Activated naive CD4-positive, alpha-beta T cell treated with anti-CD3 and anti-CD28 coated beads, Interleukin-2, amount 50 U/mL, for 72 hours (primary cell): ENCODE measurements around the gene GNG10. TPM values are rescaled to one million over a fixed set of nuclear protein-coding genes. Genes with fewer than 3 reads are reported as not detected.
A peak's percentile ranks its signal among the peaks of the same experiment; 100 is the strongest.
"Not testable (repeated sequence)": the region's sequence is repeated elsewhere in the genome, so short reads cannot be mapped to it uniquely, and the experiment has no call there.

ENCODE experiments used
- ATAC-seq, 2 donors: fragments of 150-1000 bp; cut with Tn5 transposase; 2 replicates each; pipeline ENCODE4 v1.10.0; 2021; ENCODE audit warnings: mild to moderate bottlenecking in 2 of 2, moderate library complexity in 2 of 2
- DNase-seq, 2 donors: peaks; one replicate each; pipeline ENCODE4 v3.0.0; 2021 to 2022; ENCODE audit warnings: low spot score in 2 of 2
- H3K27ac Mint-ChIP-seq, 2 donors: one replicate each; pipeline ENCODE4 v1.8.0; 2022; ENCODE audit warnings: mild to moderate bottlenecking in 2 of 2, mixed read lengths in 2 of 2
- H3K36me3 Mint-ChIP-seq, 2 donors: one replicate each; pipeline ENCODE4 v1.8.0; 2022; ENCODE audit warnings: mixed read lengths in 2 of 2
- H3K9me3 Mint-ChIP-seq, 2 donors: one replicate each; pipeline ENCODE4 v1.8.0; 2022; ENCODE audit warnings: mixed read lengths in 2 of 2
- total RNA-seq, 2 donors: library from RNA; stranded (reverse); gene quantifications; one replicate each; pipeline ENCODE4 v1.2.3, GENCODE V29; 2022

Gene GNG10
- 10 to 100 TPM in 1 of 2 donors, 1 to 10 TPM in 1; 7.0 to 27.3 TPM for total RNA-seq

DNA sequence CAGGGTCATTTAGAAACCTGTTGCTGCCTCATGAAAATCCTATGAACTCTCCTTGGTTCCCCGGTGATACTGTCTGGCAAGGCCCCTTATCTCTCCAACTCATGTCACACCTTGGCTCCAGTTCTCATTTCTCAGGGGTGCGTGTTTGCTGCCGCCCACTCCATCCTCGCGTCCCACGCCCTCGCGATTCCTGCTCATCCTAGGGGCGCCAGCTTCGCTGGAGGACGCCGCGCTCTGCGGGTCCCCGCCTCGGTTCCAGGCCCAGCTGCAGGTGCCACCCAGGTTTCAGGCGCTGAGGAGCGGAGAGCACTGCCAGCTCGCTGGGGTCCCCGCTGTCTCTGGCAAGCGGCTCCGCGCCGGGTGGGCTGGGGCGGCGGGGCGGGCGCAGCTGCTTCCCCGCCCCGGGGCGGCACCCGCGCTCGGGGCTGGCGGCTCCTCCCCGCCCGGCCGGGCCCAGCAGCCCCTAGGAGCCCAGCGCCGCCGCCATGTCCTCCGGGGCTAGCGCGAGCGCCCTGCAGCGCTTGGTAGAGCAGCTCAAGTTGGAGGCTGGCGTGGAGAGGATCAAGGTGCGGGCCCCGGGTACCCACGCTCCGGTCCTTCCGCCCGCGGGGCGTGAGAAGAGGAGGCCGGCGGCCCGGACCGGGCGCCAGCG, at the start of gene GNG10:
GNG10 (plus strand) TSS at position 456 of the 652 bp plus-strand sequence; CDS start at position 486, 30 bp downstream.
- DNase-seq (peak; percentile 74 to 76), ATAC-seq (peak; percentile 84 to 93)
- peaks cover 14 to 20% of the 10 kb centered on the region in 2 donors for H3K36me3 Mint-ChIP-seq
- no peaks in the 10 kb centered on the region for H3K9me3 Mint-ChIP-seq
- H3K27ac Mint-ChIP-seq = peak within 1 kb of the TSS; percentile 86 to 92

- H3K9me3 Mint-ChIP-seq = no peaks in the 10 kb centered on the region
- H3K36me3 Mint-ChIP-seq = no peaks in the 10 kb centered on the region
- DNase-seq (no peak), ATAC-seq (no peak)
- H3K27ac Mint-ChIP-seq = no peak overlapping the region
These were observed 47.9 kb upstream of the GNG10 start for GRCh38 chr9:111613436-111614040.

- Mint-ChIP-seq H3K9me3 (no peaks in the 10 kb centered on the region), H3K36me3 (no peaks in the 10 kb centered on the region), H3K27ac (no peak overlapping the region)
- no peak for DNase-seq
- no peak for ATAC-seq
These were observed 45.5 kb upstream of the GNG10 start for GRCh38 chr9:111615928-111616327.

GRCh38 chr9:111617349-111617748, 44.1 kb upstream of the GNG10 start:
- not testable (repeated sequence) for H3K27ac Mint-ChIP-seq, H3K9me3 Mint-ChIP-seq, ATAC-seq, H3K36me3 Mint-ChIP-seq, DNase-seq

DNA sequence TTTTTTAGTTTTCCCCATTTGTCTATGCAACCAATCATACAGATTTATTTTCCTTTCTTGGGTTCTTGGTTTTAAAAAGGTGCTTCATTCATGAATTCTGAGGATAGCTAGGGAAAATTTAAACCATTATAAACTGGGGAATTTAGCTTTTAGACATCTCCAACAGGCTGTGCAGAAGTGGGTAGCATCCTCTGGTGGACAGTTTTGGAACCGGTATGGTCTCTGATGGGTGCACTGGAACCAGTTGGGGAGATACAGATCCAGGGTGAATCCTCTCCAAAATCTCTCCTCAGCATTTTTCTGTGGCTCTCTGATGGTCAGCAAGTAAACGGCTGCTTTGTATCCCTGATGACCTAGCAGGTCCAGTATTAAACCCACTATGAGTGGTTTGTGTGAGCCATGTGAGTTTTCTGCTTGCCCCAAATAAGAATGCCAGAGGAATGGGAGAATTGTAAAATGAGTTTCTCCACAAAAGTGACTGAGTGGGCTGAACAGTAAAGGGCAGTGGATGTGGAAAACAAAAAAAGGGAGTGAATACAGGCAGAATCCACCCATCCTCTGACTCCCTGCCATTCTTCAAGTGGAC, 39.4 kb upstream of the GNG10 start:
- no peaks in the 10 kb centered on the region for H3K36me3 Mint-ChIP-seq
- H3K9me3 Mint-ChIP-seq = no peaks in the 10 kb centered on the region
- ATAC-seq (peak; percentile 43 to 73), DNase-seq (no peak)
- no peak overlapping the region for H3K27ac Mint-ChIP-seq

DNA sequence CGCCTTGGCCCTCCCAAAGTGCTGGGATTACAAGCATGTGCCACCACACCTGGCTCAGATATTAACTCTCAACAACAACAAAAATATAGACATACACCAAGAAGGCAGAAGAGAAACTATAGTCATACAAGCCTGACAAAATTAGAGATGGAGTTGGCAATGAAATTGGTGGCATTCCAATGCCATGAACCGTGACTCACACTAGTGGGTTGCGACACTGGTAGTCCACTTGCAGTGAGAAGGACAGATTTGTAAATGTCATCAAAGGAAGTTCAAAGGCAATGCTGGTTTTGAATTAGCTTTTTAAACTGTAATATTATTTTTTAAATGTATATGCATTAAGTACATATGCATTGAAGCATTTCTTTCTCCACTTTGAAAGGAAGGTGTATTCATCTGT, 38.8 kb upstream of the GNG10 start:
- no peaks in the 10 kb centered on the region for H3K9me3 Mint-ChIP-seq
- H3K36me3 Mint-ChIP-seq = no peaks in the 10 kb centered on the region
- ATAC-seq (no peak), DNase-seq (no peak)
- H3K27ac Mint-ChIP-seq = no peak overlapping the region

DNA sequence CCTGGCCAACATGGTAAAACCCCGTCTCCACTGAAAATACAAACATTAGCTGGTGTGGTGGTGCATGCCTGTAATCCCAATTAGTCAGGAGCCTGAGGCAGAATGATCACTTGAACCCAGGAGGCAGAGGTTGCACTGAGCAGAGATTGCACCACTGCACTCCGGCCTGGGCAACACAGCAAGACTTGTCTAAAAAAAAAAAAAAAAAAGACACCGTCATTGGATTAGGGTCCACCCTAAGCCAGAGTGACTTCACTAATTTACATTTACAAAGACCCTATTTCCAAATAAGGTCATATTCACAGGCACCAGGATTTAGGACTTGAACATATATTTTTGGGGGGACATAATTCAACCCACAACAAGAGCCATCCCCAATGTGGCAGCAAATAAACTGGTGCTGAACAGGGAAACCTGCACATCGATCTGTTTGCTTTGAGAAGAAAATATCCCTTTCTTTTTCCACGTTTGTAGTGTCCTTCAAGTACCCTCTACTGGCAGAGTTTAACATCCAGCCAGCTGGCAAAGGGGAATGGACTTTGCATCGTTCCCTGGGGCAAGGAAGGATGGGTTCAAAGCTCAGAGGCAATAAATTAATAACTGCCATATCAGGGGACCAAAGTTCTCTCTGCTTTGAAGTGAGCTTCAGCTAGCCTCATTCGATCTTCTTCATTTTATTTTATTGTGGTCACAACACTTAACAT, 34.0 kb upstream of the GNG10 start:
- H3K27ac Mint-ChIP-seq = no peak overlapping the region
- H3K36me3 Mint-ChIP-seq = peaks cover 5 to 7% of the 10 kb centered on the region in 2 donors
- ATAC-seq = no peak
- H3K9me3 Mint-ChIP-seq = no peaks in the 10 kb centered on the region
- no peak for DNase-seq

DNA sequence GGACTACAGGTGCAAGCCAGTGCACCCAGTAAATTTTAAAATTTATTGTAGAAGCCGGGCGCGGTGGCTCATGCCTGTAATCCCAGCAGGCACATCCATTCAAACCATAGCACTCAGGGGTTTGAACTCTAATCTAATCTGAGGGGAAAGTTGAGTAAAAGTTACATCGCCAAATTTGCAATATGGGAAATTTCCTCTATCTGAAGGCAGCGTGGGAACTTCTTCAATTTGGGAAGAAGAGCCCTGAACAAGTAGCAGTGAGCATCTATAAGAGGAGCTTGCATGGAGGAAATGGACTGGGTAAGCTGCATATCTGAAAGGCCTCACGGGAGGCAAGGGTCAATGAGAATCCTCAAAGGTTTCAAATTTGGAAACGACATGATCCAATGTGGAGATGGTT, 33.0 kb upstream of the GNG10 start:
- Mint-ChIP-seq H3K27ac (no peak overlapping the region), H3K9me3 (no peaks in the 10 kb centered on the region), H3K36me3 (peaks cover 5 to 17% of the 10 kb centered on the region in 2 donors)
- DNase-seq (no peak), ATAC-seq (no peak)

DNA sequence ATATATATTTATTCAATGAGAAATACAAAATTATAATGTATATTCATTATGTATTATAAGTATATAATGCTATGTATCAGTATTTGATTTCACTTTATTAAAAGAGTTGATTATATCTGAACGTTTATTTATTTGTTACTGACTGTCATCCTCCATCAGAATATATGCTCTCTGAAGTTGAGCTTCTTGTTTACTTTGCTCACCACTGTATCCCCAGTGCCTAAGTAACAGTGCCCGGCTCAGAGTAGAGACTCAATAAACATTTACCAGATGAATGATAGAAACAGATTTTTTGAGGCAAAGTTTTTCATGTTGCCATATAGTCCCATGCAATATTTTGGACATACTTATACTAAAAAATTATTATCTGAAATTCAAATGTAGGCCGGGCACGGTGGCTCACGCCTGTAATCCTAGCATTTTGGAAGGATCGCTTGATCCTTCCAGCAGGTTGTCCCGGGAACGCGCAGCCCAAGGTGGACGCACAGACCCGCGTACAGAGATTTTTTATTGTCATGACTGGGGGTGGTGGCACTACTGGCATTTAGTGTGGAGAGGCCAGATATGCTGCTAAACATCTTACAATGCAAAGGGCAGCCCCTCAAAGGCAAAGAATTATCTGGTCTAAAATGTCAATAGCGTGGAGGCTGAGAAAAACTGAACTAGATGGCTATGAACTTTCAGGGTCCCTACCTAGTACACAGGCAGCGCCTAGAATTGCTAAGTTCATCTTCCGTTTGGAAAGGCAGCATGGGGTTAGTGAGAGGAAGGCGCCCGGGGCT, 31.0 kb upstream of the GNG10 start:
- ATAC-seq (peak; percentile 19 to 52), DNase-seq (no peak)
- Mint-ChIP-seq H3K27ac (peak overlapping the region; percentile 18 to 88), H3K9me3 (no peaks in the 10 kb centered on the region), H3K36me3 (peaks cover 5 to 26% of the 10 kb centered on the region in 2 donors)

GRCh38 chr9:111630964-111631213, 30.5 kb upstream of the GNG10 start:
- Mint-ChIP-seq H3K9me3 (no peaks in the 10 kb centered on the region), H3K27ac (peak overlapping the region; percentile 18 to 88), H3K36me3 (peaks cover 5 to 26% of the 10 kb centered on the region in 2 donors)
- no peak for ATAC-seq
- no peak for DNase-seq

DNA sequence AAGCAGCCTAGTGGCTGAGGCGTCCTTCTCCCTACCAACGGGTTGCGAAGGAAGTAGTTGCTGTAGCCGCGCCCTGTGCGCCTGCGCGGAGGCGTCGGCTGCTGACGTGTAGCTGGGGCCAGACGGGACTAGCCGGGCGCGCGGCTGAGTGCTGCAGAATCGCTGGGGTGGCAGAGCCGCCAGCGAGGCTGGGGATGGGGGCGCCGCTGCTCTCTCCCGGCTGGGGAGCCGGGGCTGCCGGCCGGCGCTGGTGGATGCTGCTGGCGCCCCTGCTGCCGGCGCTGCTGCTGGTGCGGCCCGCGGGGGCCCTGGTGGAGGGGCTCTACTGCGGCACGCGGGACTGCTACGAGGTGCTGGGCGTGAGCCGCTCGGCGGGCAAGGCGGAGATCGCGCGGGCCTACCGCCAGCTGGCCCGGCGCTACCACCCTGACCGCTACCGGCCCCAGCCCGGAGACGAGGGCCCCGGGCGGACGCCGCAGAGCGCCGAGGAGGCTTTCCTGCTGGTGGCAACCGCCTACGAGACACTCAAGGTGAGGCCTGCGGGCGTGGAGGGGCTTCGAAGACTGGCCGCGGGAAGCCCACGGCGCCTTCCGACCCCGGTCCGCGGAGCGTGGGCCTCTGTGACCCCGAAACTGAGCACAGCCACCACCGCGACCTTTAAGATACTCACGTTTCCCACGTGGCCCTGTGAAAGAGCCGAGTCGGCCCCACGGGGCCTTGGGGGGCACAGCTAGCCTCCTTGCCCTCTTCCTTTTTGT, 30.0 kb upstream of the GNG10 start, which contains the start of gene DNAJC25:
DNAJC25 (plus strand) TSS at position 121 of the 758 bp plus-strand sequence; CDS start at position 195, 74 bp downstream.
- DNase-seq = peak; percentile 95 to 96
- ATAC-seq = peak; percentile 99 to 100
- Mint-ChIP-seq H3K36me3 (peaks cover 5 to 26% of the 10 kb centered on the region in 2 donors), H3K9me3 (no peaks in the 10 kb centered on the region), H3K27ac (peak within 1 kb of the TSS; percentile 88 to 90)

DNA sequence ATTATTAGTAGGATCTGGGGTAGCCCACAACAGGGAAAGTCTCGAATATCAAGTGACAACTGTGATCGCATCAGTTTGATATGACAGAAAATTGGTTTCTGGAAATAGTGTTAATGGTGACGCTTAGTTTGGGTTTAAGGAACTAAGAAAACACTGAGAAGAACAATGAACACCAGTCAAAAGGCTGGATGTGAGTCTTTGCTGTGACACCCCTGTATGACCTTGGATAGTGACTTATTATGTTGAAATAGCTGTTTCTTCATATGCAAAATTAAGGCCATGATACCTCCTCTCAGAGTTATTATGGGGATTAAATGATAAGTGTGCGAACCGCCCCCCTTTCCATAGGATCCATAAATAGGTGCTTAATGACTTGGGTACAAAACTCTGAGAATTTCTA, 29.3 kb upstream of the GNG10 start:
- ATAC-seq (no peak), DNase-seq (no peak)
- Mint-ChIP-seq H3K27ac (peak overlapping the region; percentile 88 to 90), H3K36me3 (peaks cover 5 to 26% of the 10 kb centered on the region in 2 donors), H3K9me3 (no peaks in the 10 kb centered on the region)

- DNase-seq (no peak), ATAC-seq (no peak)
- Mint-ChIP-seq H3K36me3 (peaks cover 5 to 26% of the 10 kb centered on the region in 2 donors), H3K9me3 (no peaks in the 10 kb centered on the region), H3K27ac (peak overlapping the region in 1 of 2 donors; percentile 88)
These were observed 28.6 kb upstream of the GNG10 start for GRCh38 chr9:111632695-111633388.

DNA sequence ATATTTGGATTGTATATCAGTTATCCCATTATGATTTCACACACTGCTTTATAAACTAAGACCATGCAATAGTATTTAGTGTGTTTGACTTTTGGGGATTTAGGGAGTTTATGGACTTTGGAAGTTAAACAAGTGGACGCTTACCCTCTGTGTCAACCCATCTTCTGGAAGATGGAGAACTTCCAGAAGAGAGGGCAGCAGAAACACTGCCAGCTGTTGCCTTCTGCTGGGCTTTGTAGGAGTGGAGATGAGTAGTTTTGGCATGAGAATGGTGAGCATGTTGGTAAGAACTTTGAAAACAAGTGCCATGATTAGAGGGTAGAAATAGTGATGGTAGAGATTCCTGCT, 28.0 kb upstream of the GNG10 start:
- peaks cover 5 to 26% of the 10 kb centered on the region in 2 donors for H3K36me3 Mint-ChIP-seq
- H3K27ac Mint-ChIP-seq = no peak overlapping the region
- DNase-seq = no peak
- ATAC-seq = no peak
- H3K9me3 Mint-ChIP-seq = no peaks in the 10 kb centered on the region

GRCh38 chr9:111634860-111635259, 26.5 kb upstream of the GNG10 start:
- no peak for ATAC-seq
- Mint-ChIP-seq H3K36me3 (peaks cover 5 to 26% of the 10 kb centered on the region in 2 donors), H3K9me3 (no peaks in the 10 kb centered on the region), H3K27ac (no peak overlapping the region)
- DNase-seq = no peak
